Peyer's patch (tissue), 4 donors: ENCODE measurements around the gene RPS10. TPM values are rescaled to one million over a fixed set of nuclear protein-coding genes. Genes with fewer than 3 reads are reported as not detected.

Experiments used
- DNase-seq, 3 donors: peaks; one replicate each; pipeline ENCODE4 v3.0.0-alpha.2; 2017 to 2019
- H3K27ac ChIP-seq, 4 donors: fragments of 200-600 bp; sonication (generic); one replicate each; pipeline ENCODE4 v1.5.1; 2016 to 2019
- H3K27me3 ChIP-seq, 2 donors: fragments of 200-600 bp; sonication (generic); one replicate each; pipeline ENCODE4 v1.5.1; 2019
- H3K36me3 ChIP-seq, 3 donors: fragments of 200-600 bp; sonication (generic); one replicate each; pipeline ENCODE4 v1.5.1; 2016 to 2019
- H3K4me1 ChIP-seq, 4 donors: fragments of 200-600 bp; sonication (generic); one replicate each; pipeline ENCODE4 v1.5.1; 2016 to 2019
- H3K4me3 ChIP-seq, 4 donors: fragments of 200-600 bp; sonication (generic); 1 replicate in 3 of 4; 2 replicates in 1 of 4; pipeline ENCODE4 v1.5.1; 2016 to 2019; ENCODE audit warnings: mild to moderate bottlenecking in 1 of 4
- H3K9me3 ChIP-seq, 4 donors: fragments of 200-600 bp; sonication (generic); one replicate each; pipeline ENCODE4 v1.5.1; 2016 to 2019; ENCODE audit warnings: mild to moderate bottlenecking in 1 of 4
- POLR2A ChIP-seq, 2 donors: fragments of 450-650 bp; IDR thresholded peaks; one replicate each; pipeline ENCODE4 v1.5.1; 2017; ENCODE audit warnings: antibody characterized with exemption in 2 of 2, mild to moderate bottlenecking in 2 of 2, moderate library complexity in 2 of 2
- total RNA-seq, 4 donors: library from RNA; depleted of rRNA; stranded (reverse); fragments of >200 nt; gene quantifications; one replicate each; pipeline ENCODE4 v1.1.0, GENCODE V29; 2016
- TF ChIP-seq, protein P1 (sequence below), 6 experiments: fragments of 450-650 bp in 4 of 6; fragments of 200-600 bp in 2 of 6; sonication (generic) in 1 of 6; IDR thresholded peaks; one replicate each; pipeline ENCODE4 v1.5.1; 2017 to 2019; ENCODE audit warnings: antibody characterized with exemption in 6 of 6, mild to moderate bottlenecking in 3 of 6, moderate library complexity in 1 of 6

The RPS10 gene
- total RNA-seq, 4 donors from 2014 or later: 729 to 2,642 (median 1,002) TPM

DNA sequence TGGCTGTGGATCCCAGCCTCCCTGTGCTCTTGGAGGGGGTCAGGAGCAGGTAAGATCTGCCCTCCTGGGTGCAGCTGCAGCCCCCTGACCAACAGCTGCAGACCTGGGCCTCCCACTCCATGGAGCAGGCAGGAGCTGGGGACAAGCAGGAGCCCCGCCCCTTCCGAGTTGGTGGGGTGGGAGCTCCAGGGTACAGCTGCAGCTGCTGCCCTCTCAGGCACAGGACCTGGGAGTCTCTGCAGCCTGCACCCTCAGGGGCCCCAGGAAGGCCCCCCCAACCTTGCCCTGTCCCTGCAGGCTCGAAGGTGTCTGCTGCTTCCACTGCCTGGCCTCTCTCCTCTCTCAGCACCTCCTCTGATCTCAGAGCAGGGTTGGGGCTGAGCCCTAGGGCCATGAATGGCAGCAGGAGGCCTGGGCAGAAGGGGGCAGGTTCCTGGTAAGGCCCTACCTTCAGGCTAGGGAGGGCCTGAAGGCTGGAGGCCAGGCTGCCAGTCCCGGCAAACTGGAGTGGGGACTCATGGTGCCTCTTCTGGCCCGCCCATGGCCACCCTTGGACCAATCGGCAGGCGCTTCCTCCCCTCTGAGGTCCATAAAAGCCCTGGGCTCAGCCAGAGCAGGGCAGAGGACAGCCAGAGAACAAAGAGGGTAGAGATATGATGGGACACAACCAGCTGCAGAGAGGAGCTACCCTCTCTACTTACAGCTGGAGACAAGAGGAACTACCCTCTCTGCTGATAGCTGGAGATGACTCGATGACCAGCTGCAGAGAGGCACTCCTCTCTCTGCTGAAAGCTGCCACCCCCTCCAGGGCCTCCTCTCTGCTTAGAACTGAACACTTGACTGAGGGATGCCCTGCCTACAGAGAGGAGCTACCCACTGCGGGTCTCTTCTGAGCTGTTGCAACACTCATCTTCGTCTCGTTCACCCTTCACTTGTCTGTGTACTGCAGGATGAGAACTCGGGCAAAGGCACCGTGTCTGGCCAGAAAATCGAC lies 32.2 kb upstream of the RPS10 start:
- no peak for DNase-seq
- no peaks in the 10 kb centered on the region for H3K36me3 ChIP-seq
- no peaks in the 10 kb centered on the region for H3K4me1 ChIP-seq
- TF ChIP-seq, protein P1, sequence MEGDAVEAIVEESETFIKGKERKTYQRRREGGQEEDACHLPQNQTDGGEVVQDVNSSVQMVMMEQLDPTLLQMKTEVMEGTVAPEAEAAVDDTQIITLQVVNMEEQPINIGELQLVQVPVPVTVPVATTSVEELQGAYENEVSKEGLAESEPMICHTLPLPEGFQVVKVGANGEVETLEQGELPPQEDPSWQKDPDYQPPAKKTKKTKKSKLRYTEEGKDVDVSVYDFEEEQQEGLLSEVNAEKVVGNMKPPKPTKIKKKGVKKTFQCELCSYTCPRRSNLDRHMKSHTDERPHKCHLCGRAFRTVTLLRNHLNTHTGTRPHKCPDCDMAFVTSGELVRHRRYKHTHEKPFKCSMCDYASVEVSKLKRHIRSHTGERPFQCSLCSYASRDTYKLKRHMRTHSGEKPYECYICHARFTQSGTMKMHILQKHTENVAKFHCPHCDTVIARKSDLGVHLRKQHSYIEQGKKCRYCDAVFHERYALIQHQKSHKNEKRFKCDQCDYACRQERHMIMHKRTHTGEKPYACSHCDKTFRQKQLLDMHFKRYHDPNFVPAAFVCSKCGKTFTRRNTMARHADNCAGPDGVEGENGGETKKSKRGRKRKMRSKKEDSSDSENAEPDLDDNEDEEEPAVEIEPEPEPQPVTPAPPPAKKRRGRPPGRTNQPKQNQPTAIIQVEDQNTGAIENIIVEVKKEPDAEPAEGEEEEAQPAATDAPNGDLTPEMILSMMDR (IDR thresholded peaks at IDR 0.05): no peak
- TF ChIP-seq POLR2A (IDR thresholded peaks at IDR 0.05): no peak
- H3K27ac ChIP-seq: no peak overlapping the region
- no peaks in the 10 kb centered on the region for H3K9me3 ChIP-seq
- H3K27me3 ChIP-seq: no peaks in the 10 kb centered on the region
- no peak overlapping the region for H3K4me3 ChIP-seq

- H3K27ac ChIP-seq: no peak overlapping the region
- no peaks in the 10 kb centered on the region for H3K4me1 ChIP-seq
- DNase-seq: no peak
- H3K4me3 ChIP-seq: no peak overlapping the region
- H3K27me3 ChIP-seq: no peaks in the 10 kb centered on the region
- H3K36me3 ChIP-seq: no peaks in the 10 kb centered on the region
- TF ChIP-seq, protein P1 (IDR thresholded peaks at IDR 0.05): no peak
- no peak for TF ChIP-seq POLR2A (IDR thresholded peaks at IDR 0.05)
- no peaks in the 10 kb centered on the region for H3K9me3 ChIP-seq
Observed at GRCh38 chr6:34457382-34457741, 31.5 kb upstream of the RPS10 start.

DNA sequence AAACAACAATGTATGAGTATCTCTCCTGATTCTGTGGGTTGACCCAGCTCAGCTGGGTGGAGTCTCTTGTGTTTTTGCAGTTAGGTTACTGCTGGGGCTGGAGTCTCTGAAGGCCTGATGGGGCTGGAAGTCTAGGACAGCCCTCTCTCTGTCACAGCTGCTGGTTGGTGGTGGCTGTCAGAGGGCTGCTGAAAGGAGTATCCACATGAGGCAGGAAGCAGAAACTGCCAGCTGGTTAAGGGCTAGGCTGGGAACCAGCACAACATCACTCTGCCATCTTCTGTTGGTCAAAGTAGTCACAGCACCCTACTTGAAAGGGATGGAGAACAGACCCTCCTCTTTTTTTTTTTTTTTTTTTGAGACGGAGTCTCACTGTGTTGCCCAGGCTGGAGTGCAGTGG lies 30.0 kb upstream of the RPS10 start:
- Histone ChIP-seq H3K4me3 (no peak overlapping the region), H3K9me3 (no peaks in the 10 kb centered on the region)
- TF ChIP-seq, protein P1 (IDR thresholded peaks at IDR 0.05): no peak
- TF ChIP-seq POLR2A (IDR thresholded peaks at IDR 0.05): no peak

DNA sequence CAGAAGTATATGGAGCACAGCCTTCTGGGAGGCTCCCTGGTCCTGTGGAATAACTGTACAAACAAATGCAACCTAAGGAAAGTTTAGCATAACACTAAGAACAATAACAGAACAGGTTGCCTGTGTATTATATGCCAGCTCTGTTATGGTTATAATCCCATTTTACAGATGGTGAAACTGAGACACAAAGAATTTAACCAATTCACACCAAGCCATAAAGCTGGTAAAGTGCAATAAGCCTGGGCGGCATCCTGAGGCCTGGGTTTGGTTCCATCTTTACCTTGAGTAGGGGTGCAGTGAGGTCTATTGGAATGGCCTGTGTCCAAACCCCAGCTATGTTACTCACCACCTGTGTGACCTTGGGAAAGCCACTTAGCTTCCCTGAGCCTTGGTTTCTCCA lies 25.3 kb upstream of the RPS10 start:
- Histone ChIP-seq H3K4me1 (no peaks in the 10 kb centered on the region), H3K36me3 (no peaks in the 10 kb centered on the region), H3K9me3 (no peaks in the 10 kb centered on the region), H3K4me3 (no peak overlapping the region), H3K27ac (no peak overlapping the region), H3K27me3 (no peaks in the 10 kb centered on the region)
- no peak for DNase-seq
- TF ChIP-seq, protein P1 (IDR thresholded peaks at IDR 0.05): no peak
- no peak for TF ChIP-seq POLR2A (IDR thresholded peaks at IDR 0.05)

More for the DNA sequence above, 30.0 kb upstream of the RPS10 start:
- no peaks in the 10 kb centered on the region for H3K4me1 ChIP-seq
- no peaks in the 10 kb centered on the region for H3K36me3 ChIP-seq
- H3K27me3 ChIP-seq: no peaks in the 10 kb centered on the region
- H3K27ac ChIP-seq: no peak overlapping the region
- no peak for DNase-seq

- no peak for TF ChIP-seq POLR2A (IDR thresholded peaks at IDR 0.05)
- TF ChIP-seq, protein P1 (IDR thresholded peaks at IDR 0.05): no peak
- Histone ChIP-seq H3K27ac (no peak overlapping the region), H3K4me1 (no peaks in the 10 kb centered on the region), H3K27me3 (no peaks in the 10 kb centered on the region), H3K4me3 (no peak overlapping the region), H3K9me3 (no peaks in the 10 kb centered on the region), H3K36me3 (no peaks in the 10 kb centered on the region)
- DNase-seq: no peak
Observed at GRCh38 chr6:34447910-34448309, 22.0 kb upstream of the RPS10 start.
